GM21825 (cell line): Measurements from ENCODE around the gene FAM98A.
A peak's percentile ranks its signal among the peaks of the same experiment; 100 is the strongest.

Experiments used
- ATAC-seq: cut with Tn5 transposase; IDR thresholded peaks from one replicate; pipeline ENCODE4 v1.9.1; 2021; ENCODE audit warnings: mild to moderate bottlenecking, moderate library complexity; ENCODE audit not compliant: unreplicated experiment

FAM98A gene

DNA sequence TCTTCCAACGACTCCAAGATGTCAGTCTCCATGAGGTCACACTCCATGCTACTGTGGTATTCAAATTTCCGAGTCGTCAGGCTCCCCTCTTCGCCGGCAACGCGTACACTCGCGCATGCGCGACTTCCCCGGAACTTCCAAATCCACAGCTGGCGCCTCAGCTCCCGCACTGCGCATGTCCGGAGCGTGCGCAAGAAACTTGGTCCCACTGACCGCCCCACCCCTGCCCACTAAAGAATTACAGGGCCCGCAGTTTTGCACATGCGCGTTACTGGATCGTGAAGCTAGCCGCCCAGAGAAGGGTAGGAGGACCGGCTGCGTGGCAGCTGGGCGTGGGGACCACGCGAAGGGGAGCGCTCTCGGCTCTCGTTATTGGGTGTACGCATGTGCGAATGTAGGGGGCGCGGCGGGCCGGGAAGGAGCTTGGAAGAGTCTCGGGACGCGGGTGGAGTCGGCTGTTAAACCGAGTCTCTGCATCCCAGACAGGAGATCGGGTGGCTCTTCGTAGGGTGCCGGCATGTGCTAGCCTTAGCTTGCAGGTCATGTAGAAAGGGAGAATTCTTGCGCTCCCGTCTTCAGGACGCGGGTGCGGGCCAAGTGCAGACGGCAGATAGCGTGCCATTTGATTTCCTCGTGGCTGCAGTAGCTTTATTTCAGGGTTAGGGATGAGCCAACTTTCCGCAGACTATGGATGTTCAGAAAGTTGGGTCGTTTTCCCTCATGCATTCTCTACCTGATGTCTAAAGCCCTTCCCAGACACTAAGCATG, at the start of gene FAM98A:
Gene FAM98A, minus strand, starts transcription at position 125 of the 768 bp plus-strand sequence. Its CDS starts 78 bp downstream, at position 47.
- peak; percentile 92 for ATAC-seq

DNA sequence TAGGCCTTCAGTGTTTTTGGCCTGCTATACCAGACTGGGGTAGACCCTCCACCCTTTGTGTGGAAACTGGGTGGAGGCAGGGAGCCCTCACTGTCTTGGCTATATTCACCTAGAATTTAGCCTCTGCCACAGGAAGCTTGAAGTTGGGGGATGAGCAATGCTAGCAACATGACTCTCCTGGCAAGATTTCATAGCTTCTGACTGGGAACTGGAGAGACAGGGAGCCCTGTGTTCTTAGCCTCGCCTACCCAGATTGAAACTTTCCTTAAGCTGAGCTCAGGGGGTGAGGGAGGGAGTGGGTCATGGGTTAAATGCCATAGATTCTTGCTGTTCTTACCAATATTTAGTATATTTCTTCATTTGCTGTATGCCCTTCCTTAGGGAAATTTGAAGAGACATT, 46.8 kb upstream of the FAM98A start:
- no peak for ATAC-seq

DNA sequence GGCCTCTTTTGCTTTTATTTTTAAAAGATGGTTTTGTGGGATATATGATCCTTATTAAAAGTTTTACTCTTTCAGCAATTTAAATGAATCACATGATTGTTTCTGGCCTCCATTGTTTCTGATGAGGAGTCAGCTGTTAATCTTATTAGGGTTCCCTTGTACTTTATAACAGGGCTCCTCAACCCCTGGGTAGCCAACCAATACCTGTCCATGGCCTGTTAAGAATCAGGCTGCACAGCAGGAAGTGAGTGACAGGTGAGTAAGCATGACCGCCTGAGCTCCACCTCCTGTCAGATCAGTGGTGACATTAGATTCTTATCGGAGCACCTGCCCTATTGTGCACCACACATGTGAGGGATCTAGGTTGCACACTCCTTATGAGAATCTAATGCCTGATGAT, 45.1 kb upstream of the FAM98A start:
- ATAC-seq, result no peak

DNA sequence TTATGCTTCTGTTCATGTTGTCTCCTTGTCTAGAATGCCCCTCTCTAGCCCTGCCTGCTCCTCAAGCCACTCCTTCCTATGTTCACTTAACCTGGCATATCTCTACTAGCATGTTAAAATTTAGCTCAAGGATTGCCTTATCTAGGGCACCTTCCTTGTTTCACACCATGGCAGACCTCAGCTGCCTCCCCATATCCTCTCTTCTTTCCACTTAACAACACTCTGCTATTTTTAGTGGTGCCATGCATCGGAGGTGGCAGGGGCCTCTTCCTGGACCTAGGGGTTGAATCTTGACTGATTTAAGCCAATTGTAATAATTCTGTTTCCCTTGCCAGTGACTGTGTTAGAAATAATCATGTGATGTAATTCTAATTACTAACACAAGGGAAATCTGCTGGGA, 36.9 kb upstream of the FAM98A start:
- no peak for ATAC-seq

DNA sequence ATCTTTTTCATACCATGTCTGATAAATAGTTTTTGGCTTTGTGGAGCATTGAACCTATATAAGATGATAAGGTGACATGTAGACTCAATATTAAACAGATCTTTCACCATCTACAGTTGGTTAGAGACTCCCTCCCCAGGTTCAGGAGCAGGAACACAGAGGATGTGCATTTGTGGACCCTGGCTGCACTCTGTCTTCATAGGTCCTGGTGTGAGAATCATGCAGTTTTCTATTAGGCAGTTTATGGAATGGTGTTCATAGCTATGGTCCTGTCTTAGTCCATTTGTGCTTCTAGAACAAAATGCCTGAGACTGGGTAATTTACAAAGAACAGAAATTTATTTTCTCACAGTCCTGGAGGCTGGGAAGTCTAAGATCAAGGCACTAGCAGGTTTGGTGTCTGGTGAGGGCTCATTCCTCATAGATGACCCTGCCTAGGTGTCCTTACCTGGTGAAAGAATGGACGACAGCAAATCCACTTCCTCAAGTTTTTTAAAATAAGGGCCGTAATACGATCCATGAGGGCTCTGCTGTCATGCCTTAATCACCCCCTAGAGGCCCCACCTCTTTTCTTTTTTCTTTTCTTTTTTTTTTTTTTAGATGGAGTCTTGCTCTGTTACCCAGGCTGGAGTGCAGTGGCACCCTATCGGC, 35.3 kb upstream of the FAM98A start:
- no peak for ATAC-seq

DNA sequence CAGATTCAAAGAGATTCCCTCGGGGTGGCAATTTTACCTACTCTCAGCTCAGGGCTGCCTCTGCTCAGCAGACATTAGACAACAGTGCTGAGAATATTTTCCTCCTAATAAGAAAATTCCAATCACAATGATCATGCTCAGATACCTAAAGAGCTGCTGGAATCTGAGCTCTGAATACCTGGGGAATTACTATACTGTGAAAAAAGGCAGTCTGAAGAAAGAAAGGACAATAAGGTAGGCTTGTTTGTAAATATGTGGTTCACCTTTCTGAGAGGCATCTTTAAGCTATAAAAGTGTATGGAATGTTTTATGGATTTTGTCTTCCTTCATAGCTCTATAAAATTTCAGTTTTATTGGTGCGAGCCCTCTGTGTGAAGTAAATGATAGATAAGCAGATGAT, 34.2 kb upstream of the FAM98A start:
- ATAC-seq, result no peak

DNA sequence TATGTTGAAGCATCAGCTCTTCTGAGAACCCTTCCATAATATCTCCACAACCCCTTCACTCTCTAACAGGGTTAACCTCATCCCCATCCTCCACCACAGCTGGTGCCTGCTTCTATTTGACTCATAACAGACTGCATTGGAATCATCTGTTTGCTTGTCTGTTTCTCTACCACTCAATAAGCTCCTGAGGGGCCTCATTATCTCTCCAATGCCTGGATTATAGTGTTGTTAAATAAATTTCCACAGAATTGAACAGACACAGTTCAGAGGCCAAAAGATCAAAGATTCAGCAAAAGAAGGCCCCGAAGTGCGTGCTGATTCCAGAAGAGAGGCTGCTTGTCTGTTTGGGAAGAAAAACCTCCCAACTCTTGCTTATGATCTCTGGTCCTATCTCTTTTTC, 33.7 kb upstream of the FAM98A start:
- no peak for ATAC-seq

DNA sequence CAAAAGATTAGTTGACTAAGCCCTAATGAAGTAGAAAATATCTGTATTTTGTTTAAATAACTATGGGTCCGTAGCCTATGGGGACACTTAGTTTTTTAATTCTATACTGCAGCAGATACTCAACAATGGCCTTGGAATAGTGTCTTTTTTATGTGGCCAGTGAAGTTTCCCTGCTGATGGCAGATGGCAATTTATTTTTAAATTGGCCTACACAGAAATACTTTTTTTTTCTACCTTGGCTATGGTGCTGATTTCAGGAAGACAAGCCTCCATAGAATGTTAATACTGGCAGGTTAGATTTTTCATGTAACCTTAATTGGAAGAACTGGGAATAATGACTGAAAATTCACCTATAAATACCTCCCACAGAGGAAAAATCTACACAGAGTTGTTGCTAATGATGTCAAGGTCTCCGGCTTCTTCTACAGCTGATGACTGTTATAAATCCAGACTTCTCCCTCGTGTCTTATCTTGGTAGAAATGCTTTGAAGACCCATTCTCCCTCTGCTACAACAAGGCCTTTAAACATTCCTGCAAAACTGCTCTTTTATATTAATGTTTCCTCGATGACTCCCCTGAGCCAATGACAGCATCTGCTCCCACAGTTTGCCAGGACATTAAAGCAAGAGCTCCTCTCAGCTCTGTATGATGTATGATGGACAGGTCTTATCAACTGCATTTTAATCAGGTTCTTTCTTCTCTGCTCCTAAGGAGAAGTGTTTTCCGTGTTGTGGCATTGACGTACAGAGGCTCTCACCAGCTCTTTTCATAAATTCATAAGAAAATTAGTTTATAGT, 29.1 kb upstream of the FAM98A start:
- no peak for ATAC-seq

DNA sequence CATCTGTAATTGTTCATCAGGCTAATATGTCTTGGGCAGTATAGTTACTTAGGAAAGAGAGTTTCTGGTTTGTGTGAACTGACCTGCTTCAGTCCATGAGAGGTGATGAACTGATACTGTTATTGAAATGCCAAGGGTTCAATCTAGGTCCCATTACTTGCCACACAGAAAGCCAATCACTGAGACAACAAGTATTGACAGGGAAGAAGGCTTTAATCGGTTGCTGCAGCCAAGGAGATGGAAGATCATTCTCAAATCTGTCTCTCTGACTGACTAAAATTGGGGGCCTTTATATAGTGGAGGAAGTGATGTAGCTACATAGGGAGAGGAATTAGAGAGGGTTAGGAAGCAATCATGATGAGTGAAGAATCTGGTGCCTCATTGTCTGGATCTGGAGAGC, 19.9 kb upstream of the FAM98A start:
- ATAC-seq, result no peak

DNA sequence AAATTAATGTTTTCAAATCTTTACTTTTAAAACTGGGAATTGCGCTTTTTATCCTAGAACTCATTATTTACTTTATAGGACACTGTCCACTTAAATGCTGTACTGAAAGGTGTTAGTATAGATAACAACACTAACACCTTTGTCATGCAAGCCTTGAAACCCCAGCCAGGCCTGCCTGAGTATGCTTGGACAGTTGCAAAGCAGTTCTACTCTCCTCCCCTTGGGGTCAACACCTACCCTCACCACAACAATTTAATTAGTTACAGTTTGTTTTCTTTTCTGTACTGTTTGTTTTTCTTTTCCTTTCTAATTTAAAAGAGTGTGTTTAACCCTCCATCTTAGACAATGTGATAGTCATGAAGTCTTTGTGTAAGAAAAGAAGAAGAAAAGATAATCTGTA, 18.9 kb upstream of the FAM98A start:
- no peak for ATAC-seq

DNA sequence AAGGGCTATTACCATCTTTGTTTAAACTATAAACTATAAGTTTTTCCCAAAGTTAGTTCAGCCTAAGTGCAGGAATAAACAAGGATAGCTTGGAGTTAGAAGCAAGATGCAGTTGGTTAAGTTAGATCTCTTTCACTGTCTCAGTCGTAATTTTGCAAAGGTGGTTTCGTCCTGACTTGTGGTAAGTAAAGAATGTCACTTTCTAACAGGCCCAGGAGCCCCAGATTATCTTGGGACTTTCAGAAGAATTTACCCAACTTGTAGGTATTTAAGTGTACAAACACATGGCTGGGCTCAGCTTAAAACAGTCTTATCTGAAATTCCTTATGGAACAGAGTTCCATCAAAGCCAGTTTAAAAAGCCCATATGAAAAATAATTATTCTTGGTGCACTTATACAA, 18.3 kb upstream of the FAM98A start:
- ATAC-seq, result no peak

DNA sequence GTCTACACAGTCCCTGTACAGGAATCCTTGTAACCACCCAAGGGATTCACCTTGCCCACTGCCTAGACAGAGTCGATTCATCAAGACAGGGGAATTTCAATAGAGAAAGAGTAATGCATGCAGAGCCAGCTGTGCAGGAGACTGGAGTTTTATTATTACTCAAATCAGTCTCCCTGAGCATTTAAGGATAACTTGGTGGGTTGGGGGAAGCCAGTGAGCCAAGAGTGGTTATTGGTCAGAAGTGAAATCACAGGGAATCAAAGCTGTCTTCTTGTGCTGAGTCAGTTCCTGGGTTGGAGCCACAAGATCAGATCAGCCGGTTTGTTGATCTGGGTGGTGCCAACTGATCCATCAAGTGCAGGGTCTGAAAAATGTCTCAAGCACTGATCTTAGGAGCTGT, 17.8 kb upstream of the FAM98A start:
- ATAC-seq, result no peak

DNA sequence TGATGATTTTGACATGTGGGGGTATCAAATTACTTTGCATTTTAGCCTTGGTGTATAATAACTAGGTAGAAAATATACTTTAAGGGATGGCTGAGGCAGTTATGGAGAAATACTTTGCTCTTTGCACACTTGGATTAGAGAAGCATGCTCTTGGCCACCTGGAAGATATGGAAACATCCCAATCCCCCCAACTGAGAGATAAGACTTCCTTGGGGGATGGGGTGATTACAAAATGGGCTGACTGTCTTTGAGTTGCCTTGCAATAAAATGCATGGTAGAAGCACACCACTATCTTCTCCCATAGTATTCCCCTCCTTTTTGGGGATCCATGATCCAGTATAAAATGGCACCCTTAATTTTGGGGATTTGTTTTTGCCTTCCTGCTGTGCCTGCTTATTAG, 15.1 kb upstream of the FAM98A start:
- ATAC-seq, result no peak

DNA sequence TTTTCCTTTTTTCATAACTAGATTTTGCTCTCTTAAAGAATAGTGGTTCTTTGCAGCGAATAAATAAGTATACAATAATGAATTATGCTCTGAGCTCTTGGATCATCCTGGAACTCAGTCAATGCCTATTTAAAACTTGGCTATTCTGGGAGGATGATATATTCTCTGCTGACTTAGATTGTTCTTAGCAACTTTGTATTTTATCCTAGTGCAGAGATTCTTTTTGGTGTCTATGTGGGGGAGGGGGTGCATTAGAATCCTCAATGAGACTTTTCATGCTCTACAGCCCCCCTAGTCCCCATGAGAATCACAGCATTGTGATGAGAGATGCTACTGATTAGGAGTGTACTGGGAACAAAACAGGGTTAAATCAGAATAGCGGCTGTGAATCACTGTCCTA, 8.8 kb upstream of the FAM98A start:
- ATAC-seq, result no peak

DNA sequence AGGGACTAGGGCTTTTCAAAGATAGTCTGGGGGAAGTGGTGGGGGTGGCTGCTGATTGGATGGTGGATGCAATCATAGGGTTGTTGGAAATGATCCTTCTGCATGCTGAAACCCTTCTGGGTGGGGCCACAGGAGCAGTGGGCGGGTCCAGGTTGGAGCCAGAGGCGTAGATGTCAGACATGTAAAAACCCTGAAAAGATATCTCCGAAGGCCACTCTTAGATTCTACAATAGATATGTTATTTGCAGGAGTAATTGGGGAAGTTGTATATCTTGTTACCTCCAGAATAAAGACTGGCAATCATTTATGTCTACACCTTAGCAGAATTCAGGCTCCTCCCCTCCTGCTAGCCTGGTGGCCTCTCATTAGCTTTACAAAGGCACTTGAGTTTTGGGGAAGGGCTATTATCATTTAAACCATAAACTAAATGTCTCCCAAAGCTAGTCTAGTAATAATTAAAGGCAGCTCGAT, 8.2 kb upstream of the FAM98A start:
- no peak for ATAC-seq

DNA sequence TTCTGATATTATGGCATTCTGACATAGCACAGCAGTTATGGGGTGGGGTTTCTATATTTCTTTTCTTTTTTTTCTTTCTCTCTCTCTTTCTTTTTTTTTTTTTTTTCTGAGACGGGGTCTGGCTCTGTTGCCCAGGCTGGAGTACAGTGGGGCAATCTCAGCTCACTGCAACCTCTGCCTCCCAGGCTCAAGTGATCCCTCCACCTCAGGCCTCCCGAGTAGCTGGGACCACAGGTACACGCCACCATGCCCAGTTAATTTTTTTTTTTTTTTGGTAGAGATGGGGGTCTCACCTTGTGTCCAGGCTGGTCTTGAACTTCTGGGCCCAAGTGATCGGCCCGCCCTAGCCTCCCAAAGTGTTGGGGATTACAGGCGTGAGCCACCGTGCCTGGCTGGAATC, 7.5 kb upstream of the FAM98A start:
- no peak for ATAC-seq

DNA sequence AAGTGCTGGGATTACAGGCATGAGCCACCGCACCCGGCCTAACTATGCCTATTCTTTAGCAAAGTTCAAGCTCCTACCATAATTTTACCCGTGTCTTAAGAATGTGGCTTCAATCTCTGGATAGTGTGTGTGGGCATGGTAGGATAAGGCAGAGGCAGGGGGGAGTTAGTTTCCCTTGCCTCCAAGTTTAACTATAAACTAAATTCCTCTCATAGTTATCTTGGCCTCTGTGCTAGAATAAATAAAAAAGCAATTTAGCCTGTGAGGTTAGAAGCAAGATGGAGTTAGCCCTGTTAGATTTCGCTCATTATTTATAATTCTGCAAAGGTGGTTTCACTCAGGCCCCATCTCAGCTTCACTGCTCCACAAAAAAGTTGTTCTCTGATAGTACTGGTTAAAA, 7.0 kb upstream of the FAM98A start:
- no peak for ATAC-seq

DNA sequence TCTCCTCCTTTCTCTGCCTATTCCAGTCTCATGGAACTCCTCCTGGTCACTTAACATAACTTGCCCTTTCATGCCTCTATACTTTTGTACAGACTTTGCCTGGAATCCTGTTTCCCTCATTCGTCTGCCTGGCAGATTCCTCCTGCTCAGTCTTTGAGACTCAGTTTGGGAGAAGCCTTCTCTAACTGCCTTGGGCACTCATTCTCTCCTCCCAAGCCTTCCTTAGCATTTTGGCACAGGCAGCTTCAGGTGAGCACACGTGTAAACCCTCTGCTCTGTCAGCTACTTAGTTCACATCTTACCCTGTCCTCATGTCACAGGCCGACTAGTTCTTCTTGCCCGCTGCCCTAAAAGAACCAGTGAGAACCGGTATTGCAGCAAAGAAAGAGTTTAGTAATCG, 6.0 kb upstream of the FAM98A start:
- ATAC-seq, result no peak

DNA sequence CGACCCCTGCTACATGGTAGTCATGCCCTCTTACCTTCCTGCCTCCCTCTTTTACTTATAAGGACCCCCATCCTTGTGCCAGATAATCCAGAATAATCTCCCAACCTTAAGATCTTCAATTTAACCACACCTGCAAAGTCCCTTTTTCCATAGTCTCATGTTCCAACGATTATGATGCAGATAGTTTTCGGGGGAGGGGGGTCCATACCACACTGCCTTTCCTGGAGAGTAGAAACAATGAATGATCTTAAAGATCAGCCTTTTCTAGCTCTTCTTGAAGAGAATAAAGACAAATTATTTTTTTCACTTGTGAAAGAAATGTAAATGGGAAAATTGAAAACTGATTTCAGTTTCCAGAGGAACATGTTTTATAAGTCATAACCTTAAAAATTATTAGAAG, 4.3 kb upstream of the FAM98A start:
- ATAC-seq, result no peak

DNA sequence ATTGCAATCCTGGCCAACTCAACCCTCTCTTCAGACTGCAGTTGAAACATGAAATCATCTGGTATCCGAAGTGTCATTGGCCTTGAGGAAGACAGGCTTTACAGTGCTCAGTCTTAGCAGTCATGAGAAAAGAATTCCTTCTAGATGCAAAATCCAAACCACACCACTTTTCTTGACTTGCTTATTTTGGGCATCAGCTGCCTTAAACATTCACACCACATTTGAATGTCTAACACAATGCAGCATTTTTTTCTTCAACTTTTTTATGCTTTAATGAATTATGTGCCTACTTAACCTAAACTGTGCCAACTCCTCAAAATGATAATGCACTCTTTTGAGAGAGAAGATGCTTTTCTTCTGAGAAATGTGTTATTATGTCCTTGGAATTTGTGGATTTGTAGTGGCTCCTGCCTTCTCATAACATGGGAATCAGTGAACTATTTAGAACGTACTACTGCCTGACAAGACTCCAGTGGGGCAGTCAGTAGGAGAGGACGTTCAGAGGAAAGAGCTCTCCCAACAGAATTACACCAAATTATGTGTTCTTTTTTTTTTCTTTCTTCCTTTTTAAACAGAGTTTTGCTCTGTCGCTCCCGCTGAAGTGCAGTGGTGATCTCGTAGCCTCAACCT, 3.2 kb upstream of the FAM98A start:
- no peak for ATAC-seq

DNA sequence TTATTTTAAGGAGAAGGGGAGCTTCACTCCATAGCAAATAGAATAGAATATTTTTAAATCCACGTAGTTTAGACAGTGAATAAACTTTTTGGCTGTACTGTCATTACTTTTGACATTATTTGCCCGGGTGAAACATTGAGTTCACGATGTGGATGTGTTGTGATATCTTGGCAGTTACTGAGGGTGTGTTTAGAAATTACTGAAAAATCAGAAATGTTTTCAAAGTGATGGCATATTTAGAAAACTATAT, 769 bp upstream of the FAM98A start:
- no peak for ATAC-seq
